ENCODE measurements around the gene PPIL1.

Gene PPIL1

DNA sequence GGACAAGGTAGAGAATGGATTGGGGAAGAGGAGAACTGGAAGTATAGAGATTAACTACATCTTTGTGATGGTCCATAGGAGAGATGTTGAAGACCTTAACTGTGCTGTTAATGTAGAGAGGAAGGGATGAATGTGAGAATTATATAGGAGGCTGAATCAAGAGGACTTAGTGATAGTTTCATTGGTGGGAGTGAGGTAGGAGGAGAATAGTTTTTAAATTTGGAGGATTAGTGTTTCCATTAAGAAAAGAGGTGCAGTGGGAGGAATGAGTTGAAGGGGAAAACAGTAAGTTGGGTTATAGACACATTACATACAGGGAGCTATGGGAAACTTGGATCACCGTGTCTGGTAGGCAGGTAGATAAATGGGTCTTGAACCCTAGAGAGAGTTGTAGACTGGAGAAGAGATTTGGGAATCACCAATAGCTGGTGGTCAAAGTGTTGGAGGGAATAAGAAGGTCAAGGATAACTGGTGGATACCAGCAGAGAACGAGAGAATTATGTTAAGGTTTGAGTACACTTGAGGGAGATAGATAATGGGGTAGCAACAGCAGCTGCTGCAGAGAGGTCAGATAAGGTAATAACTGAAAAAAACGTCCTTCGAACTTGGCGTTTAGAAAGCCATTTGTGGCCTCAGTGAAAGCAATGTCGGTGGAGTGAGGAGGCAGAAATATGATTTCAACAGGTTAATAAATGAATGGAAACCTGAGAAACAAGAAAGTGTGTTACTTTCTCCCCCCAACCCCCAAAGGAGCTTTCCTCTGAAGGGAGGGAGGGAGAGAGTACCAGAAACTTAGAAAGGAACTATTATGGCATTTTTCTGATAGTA, 14.3 kb upstream of the PPIL1 start:
- DNase-seq: no peak

GRCh38 chr6:36888115-36888643, 13.6 kb upstream of the PPIL1 start:
- DNase-seq: no peak

DNA sequence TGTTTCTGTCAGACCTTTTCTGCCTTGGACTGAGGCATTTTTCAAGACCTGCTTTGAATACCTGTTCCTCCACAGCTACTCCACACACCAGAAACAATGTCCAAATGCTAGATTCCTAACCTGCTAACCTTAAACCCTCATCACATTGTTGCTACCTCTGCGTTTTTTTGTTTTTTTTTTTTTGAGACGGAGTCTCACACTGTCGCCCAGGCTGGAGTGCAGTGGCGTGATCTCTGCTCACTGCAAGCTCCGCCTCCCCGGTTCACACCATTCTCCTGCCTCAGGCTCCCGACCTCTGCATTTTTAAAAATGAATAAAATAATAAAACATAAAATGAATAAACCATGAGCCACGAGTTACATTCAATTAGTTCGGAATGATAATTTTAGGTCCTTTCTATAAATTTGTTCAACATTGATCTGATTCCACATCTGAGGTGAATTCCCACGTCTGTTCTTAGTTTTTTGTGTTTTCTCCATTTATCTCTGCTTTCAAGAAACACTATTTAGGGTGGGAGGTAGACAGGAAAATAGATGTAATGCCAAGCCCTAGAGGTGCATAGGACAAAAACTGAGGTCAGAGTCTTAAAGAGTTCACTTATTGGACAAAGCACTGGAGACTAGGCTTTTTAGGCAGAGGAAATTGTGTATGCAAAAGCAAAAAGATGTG, 12.5 kb upstream of the PPIL1 start:
- no peak for DNase-seq

DNA sequence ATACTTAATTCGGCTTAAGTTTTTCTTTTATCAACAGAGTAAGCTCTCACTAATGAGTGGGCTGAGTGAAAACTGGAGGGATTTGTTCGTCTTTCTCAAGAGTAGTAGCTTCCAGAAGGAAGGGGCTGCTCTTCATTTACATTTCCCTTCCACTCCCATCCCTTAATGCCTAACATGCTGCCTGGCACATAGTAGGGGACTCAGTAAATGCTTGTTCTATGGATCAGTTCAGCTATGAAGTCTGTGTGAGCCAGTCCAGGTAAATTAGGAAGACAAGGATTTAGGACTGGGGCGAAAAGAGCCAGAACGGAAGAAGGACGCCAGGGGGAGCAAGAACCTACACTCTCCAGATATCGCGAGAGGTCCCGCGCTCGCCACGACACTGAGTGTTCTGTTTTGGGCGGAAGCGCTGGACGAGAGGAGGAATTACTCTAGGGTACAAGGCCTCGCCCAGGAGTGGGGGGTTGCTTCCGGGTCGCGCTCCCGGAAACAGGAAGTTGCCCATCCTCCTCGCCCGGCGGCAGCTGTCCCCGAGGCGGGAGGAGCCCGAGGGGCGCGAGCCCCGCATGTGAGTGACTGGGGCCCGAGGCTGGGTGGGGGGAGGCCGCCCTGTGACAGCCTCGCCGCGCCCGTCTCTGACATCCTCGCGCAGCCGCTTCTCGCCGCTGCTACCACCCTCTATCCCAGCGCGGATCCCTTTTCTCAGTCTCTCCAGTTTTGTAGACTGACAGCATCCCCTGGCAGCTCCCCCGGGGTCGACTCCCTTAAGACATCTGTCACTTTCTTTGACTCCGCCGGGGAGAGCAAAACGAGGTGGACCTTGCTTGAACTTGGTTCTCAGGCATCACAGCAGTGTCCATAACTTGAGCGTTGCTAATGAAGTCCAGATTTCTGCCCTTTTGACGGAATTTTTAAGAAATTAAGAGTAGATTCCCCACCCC, 11.1 kb upstream of the PPIL1 start, which contains the start of gene C6orf89:
C6orf89 (plus strand) TSS at position 492 of the 941 bp plus-strand sequence. CDS start 13,493 bp downstream, outside the sequence.
- DNase-seq: peak; percentile 98

- DNase-seq: no peak
Measured at GRCh38 chr6:36884610-36885009, 10.0 kb upstream of the PPIL1 start.

DNA sequence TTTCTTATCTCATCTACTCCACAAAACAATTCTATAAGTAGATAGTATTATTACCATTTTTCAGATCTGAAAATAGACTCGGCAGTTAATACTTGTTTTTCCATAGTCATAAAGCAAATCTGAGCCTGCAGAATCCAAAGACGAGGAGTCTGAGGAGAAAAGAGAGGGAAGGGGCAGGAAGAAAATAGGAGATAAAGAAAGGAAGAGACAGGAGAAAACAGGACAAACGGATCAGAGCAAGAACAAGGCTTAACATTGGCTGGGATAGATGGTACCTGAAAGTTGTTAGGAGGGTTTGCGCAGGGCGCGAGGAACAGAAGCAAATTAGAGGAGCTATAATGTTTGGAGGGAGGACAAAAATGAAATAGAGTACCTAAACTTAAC, 639 bp upstream of the PPIL1 start:
- DNase-seq: no peak

DNA sequence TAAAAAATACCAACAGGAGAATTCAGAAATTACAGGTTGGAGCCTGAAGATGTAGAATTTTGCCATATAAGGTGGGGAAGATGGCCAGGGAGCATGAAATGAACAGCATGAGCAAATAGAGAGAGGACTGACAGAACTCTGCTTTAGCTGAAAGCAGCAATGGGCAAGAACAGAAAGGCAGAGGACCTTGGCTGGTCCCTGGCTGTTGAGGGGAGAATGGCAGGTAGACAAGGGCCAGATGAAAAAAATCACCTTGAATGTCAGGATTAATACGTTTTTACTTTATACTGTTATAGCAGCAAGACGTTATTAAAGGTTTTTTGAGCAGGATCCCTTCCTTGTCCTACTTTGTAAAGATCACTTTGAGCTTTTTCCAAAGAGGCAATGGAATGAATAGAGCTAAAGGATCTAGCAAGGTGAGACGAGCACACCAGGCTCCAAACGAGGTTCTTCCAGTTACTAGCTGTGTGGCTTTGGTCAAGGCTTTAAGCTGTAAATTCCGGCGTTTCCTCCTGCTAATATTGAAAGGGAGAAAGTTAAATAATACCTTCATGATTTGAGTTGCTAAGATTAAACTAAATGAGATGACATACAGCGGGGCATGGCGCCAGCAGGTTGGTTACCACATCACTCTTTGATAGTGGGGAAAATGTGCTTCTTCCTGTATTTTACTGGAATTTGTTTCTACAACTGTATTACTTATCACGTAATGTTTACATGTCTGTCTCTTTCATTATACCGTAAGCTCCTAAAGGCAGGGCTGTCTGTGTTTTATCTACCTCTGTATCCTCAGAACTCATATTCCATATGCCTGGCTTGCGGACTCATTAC, 776 bp downstream of the PPIL1 start:
- DNase-seq: no peak

- no peak for DNase-seq
Measured at GRCh38 chr6:36873115-36873514, 1.5 kb downstream of the PPIL1 start.

DNA sequence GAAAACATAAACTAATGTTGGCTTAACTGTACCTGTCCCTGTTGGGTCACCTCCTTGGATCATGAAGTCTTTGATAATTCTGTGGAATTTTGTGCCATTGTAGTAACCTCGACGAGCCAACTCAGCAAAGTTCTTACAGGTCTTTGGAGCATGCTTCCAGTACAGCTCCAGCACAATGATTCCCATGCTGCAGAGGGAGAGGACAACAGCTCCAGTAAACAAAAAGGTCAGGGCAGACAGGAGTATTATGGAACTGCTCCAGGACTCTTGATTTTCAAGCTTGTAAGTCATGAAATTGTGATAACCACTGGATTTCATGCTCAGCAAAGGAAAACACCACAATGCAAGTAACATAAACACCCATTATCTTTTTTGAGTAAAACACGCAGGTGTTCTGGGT, 2.9 kb downstream of the PPIL1 start:
- no peak for DNase-seq

GRCh38 chr6:36867471-36868224, 7.0 kb downstream of the PPIL1 start:
- no peak for DNase-seq

- no peak for DNase-seq
Measured at GRCh38 chr6:36865835-36866234, 8.8 kb downstream of the PPIL1 start.

- DNase-seq: no peak
Measured at GRCh38 chr6:36863670-36864540, 10.7 kb downstream of the PPIL1 start.

- DNase-seq: no peak
Measured at GRCh38 chr6:36862848-36863382, 11.7 kb downstream of the PPIL1 start.

- no peak for DNase-seq
Measured at GRCh38 chr6:36862164-36862847, 12.3 kb downstream of the PPIL1 start.

- no peak for DNase-seq
Measured at GRCh38 chr6:36860126-36860525, 14.5 kb downstream of the PPIL1 start.

- DNase-seq: peak; percentile 79
Measured at GRCh38 chr6:36858407-36858981, 16.1 kb downstream of the PPIL1 start.

- no peak for DNase-seq
Measured at GRCh38 chr6:36857325-36857724, 17.3 kb downstream of the PPIL1 start.

- no peak for DNase-seq
Measured at GRCh38 chr6:36856277-36856676, 18.3 kb downstream of the PPIL1 start.

DNA sequence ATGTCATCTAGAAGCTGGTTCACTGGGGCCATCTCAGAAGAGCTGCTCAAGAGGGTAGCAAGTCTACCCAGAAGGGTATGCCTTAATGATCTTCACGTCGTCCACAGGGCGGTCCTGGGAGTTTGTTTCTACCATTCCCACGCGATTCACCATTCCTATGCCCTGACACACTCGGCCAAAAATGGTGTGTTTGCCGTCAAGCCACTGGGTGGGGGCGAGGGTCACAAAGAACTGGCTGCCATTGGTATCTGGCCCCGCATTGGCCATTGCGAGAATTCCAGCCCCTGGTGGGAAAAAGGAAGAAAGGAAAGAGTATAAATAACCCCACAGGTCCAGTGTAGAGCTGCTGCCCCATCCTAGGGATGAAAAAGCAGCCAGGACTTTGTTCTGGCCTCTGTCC, 18.9 kb downstream of the PPIL1 start:
- DNase-seq: no peak

Measured in fibroblast of skin of right biceps (primary cell).